Panc1 (cell line): Measurements from ENCODE around the gene NRP1.

Experiments
- POLR2AphosphoS5 ChIP-seq: IDR thresholded peaks from 2 replicates; pipeline ENCODE4 v1.6.1; 2012; ENCODE audit warnings: mild to moderate bottlenecking, low read depth, low read length, moderate library complexity
- SIN3A ChIP-seq: IDR thresholded peaks from 2 replicates; pipeline ENCODE4 v1.6.1; 2012; ENCODE audit warnings: low read depth, mild to moderate bottlenecking, low read length, moderate library complexity, borderline replicate concordance; ENCODE audit not compliant: insufficient read depth
- TCF7L2 ChIP-seq: IDR thresholded peaks from 2 replicates; pipeline ENCODE4 v1.6.1; 2011; ENCODE audit warnings: mild to moderate bottlenecking, low read depth, low read length, inconsistent platforms
- TF ChIP-seq, protein P1 (sequence below): fragments of 450-650 bp; IDR thresholded peaks from 2 replicates; pipeline ENCODE4 v1.5.1; 2017; ENCODE audit warnings: mild to moderate bottlenecking

DNA sequence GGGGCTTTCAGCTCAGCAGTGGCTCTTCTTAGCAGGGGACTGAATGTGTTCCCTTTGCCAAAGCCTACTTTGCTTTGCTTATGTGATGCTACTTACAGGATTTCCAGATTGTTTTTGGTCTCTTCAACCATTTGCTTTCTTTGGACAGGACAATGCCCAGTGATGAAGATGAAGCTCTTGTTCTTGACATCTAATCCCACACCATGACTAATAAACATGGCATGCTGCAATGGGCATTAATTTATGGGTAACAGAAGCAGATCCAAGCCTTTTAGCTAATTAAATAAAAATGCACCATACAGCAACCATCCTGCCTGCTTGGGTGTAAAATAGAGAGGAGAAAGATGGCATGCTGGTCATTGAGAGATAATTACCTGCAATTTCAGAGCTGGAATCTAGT lies 200.9 kb downstream of the NRP1 start:
- TF ChIP-seq, protein P1, sequence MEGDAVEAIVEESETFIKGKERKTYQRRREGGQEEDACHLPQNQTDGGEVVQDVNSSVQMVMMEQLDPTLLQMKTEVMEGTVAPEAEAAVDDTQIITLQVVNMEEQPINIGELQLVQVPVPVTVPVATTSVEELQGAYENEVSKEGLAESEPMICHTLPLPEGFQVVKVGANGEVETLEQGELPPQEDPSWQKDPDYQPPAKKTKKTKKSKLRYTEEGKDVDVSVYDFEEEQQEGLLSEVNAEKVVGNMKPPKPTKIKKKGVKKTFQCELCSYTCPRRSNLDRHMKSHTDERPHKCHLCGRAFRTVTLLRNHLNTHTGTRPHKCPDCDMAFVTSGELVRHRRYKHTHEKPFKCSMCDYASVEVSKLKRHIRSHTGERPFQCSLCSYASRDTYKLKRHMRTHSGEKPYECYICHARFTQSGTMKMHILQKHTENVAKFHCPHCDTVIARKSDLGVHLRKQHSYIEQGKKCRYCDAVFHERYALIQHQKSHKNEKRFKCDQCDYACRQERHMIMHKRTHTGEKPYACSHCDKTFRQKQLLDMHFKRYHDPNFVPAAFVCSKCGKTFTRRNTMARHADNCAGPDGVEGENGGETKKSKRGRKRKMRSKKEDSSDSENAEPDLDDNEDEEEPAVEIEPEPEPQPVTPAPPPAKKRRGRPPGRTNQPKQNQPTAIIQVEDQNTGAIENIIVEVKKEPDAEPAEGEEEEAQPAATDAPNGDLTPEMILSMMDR: no peak
- TF ChIP-seq TCF7L2 (no peak), POLR2AphosphoS5 (no peak), SIN3A (no peak)
